Right lobe of liver (tissue), 6 donors: ENCODE results near the gene APCDD1. TPM values are rescaled to one million over a fixed set of nuclear protein-coding genes. Genes with fewer than 3 reads are reported as not detected.
"Not testable (repeated sequence)": the region's sequence is repeated elsewhere in the genome, so short reads cannot be mapped to it uniquely, and the experiment has no call there.

Experiments
- ATAC-seq, 4 donors: fragments of 200-7000 bp; cut with Tn5 transposase; one replicate each; pipeline ENCODE4 v1.9.1; 2020; ENCODE audit warnings: mild to moderate bottlenecking in 4 of 4, moderate library complexity in 4 of 4
- DNase-seq, 3 donors: peaks; one replicate each; pipeline ENCODE4 v3.0.0-alpha.2; 2020
- H3K27ac ChIP-seq, 3 donors: fragments of 200-600 bp; one replicate each; pipeline ENCODE4 v1.8.0; 2022
- H3K27me3 ChIP-seq, 2 donors: fragments of 200-600 bp; one replicate each; pipeline ENCODE4 v1.8.0; 2022
- H3K36me3 ChIP-seq, 4 donors: fragments of 200-600 bp; sonication (generic) in 1 of 4; one replicate each; pipeline versions ENCODE4 v1.5.1 to v1.8.0; 2017 to 2022; ENCODE audit warnings: control low read depth in 1 of 4
- H3K4me1 ChIP-seq, 4 donors: fragments of 200-600 bp; sonication (generic) in 1 of 4; one replicate each; pipeline versions ENCODE4 v1.5.1 to v1.8.0; 2017 to 2022; ENCODE audit warnings: control low read depth in 1 of 4
- H3K4me3 ChIP-seq, 3 donors: fragments of 200-600 bp; one replicate each; pipeline ENCODE4 v1.8.0; 2022
- H3K9me3 ChIP-seq, 4 donors: fragments of 200-600 bp; sonication (generic) in 1 of 4; one replicate each; pipeline versions ENCODE4 v1.5.1 to v1.8.0; 2017 to 2022; ENCODE audit warnings: control low read depth in 1 of 4
- POLR2A ChIP-seq: fragments of 450-650 bp; IDR thresholded peaks from one replicate; pipeline ENCODE4 v1.6.1; 2017; ENCODE audit warnings: antibody characterized with exemption, mild to moderate bottlenecking
- WGBS: methylation state at CpG from one replicate; pipeline ENCODE4 v1.1.6; 2018; ENCODE audit warnings: low coverage, low lambda C conversion rate; ENCODE audit not compliant: insufficient coverage; ENCODE audit errors: missing lambda C conversion rate; 5-methylcytosine and 5-hydroxymethylcytosine counted together
- intact Hi-C, 2 donors: fragments of 100-400 bp; cut with DNase I; formaldehyde crosslinking; loops; one replicate each; pipeline versions ENCODE4 v1.11.2 to v1.14.1; 2022
- total RNA-seq, 6 experiments: library from RNA; depleted of rRNA in 2 of 6; stranded (reverse); fragments of >200 nt in 2 of 6; fragmentation: NEBNext Ultra II Directional in 3 of 6; extraction: Animal tissue kit (Norgen Biotek cat#: 25700) in 3 of 6; gene quantifications; one replicate each; pipeline versions ENCODE4 v1.1.0 to v1.2.4, GENCODE V29; 2016 to 2023
- TF ChIP-seq, protein P1 (sequence below), 4 donors: fragments of 200-600 bp in 3 of 4; fragments of 450-650 bp in 1 of 4; IDR thresholded peaks; one replicate each; pipeline versions ENCODE4 v1.5.1 to v1.8.0; 2016 to 2022; ENCODE audit warnings: antibody characterized with exemption in 4 of 4, mild to moderate bottlenecking in 2 of 4
- donor health status: DM: no; HTN: yes; CAD: no.
- donor health status: DM: no; HTN: no; CAD: no.
- donor health status: DM: no; HTN: no; CAD: no.
- donor health status: DM: no; HTN: yes; CAD: no.
- donor health status: DM: no; HTN: yes; CAD: no.

Gene APCDD1
- total RNA-seq, 6 experiments from 2014 or later = 0.42 to 2.7 (median 0.71) TPM

DNA sequence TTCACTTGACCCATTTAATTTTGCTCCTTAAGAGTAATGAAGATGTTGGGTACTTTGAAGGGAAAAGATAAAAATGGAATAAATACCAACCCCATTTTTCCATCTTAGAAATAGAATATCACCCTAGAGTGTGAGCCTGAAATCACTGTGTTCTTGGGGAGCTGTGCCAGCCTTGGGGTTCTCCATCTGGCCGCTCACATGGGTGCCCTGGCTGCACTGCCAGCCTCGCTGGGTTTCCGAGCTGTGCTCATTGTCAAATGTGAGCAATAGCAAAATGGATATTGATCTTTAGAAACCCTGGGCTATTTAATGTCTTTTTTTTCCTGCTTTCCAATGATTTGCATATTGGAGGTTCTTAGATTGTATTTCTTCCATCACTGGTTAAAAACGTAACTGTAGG lies 9.3 kb downstream of the APCDD1 start:
- intact Hi-C loops = loop anchor here in 1 of 2 donors (10.0 kb wide), 1 partner anchor 51 kb away; no protein-coding TSS in a partner anchor
- DNase-seq (no peak), ATAC-seq (no peak)
- Histone ChIP-seq H3K27me3 (no peaks in the 10 kb centered on the region), H3K27ac (no peak overlapping the region), H3K4me1 (no peaks in the 10 kb centered on the region), H3K4me3 (no peak overlapping the region), H3K9me3 (no peaks in the 10 kb centered on the region), H3K36me3 (no peaks in the 10 kb centered on the region)
- TF ChIP-seq POLR2A = no peak
- TF ChIP-seq, protein P1, sequence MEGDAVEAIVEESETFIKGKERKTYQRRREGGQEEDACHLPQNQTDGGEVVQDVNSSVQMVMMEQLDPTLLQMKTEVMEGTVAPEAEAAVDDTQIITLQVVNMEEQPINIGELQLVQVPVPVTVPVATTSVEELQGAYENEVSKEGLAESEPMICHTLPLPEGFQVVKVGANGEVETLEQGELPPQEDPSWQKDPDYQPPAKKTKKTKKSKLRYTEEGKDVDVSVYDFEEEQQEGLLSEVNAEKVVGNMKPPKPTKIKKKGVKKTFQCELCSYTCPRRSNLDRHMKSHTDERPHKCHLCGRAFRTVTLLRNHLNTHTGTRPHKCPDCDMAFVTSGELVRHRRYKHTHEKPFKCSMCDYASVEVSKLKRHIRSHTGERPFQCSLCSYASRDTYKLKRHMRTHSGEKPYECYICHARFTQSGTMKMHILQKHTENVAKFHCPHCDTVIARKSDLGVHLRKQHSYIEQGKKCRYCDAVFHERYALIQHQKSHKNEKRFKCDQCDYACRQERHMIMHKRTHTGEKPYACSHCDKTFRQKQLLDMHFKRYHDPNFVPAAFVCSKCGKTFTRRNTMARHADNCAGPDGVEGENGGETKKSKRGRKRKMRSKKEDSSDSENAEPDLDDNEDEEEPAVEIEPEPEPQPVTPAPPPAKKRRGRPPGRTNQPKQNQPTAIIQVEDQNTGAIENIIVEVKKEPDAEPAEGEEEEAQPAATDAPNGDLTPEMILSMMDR (IDR thresholded peaks at IDR 0.05) = no peak
- 62% methylated on average over 4 of the region's 4 CpGs for WGBS

DNA sequence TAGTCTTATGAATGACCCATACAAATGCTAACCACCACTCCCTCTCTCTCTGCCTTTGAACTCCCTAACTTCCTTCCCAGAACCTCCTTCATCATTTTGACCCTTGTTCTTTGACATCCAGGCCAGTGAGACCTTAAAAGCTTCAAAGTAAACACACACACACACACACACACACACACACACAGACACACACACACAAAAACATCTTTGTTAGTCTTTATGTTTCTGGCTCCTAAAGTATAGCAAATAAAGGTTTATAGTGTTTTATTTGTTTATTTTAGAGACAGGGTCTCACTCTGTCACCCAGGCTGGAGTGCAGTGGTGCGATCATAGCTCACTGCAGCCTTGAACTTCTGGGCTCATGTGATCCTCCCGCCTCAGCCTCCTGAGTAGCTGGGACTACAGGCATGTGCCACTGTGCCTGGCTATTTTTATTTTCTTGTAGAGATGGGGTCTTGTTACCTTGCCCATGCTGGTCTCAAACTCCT lies 9.8 kb downstream of the APCDD1 start:
- not testable (repeated sequence) for ATAC-seq, H3K27me3 ChIP-seq, DNase-seq, H3K36me3 ChIP-seq, H3K4me3 ChIP-seq, H3K27ac ChIP-seq, H3K9me3 ChIP-seq, H3K4me1 ChIP-seq
- WGBS = 77% methylated on average over 2 of the region's 2 CpGs
- intact Hi-C loops = loop anchor here in 1 of 2 donors (10.0 kb wide), 1 partner anchor 51 kb away; no protein-coding TSS in a partner anchor

DNA sequence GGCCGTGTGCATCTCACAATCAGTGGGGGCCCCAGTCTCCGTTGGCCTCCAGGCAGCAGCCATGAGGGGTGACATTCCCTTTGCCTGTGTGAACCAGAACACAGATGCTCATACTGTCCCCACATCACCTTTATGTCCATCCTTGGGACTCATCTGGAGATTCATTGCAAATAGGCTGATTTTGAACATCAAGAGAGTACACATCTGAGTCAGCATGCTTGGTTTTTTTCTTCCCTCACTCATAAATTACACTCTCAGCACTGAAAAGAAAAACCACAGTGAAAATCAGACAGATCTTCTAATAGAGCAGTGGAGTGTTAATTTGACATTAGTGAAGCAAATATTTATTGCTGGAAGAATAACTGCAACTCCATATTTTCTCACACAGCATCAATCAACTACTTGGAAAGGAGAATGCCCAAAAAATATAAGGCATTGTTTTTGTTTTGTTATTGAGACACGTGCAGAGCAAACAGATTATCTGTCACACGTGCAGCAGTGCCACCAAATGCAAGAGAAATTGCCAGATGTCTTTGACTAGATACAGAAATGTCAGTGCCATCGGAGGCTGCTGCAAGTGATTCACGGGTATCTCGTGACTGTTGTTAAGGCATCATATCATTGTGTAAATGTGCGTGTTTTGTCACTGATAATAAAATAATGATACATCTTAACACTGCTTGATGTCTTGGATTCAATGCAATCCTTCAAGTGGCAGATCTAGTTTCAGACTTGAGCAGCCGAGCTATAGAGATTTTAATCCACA lies 10.9 kb downstream of the APCDD1 start:
- Histone ChIP-seq H3K9me3 (no peaks in the 10 kb centered on the region), H3K4me1 (no peaks in the 10 kb centered on the region), H3K4me3 (no peak overlapping the region), H3K27ac (no peak overlapping the region), H3K27me3 (no peaks in the 10 kb centered on the region), H3K36me3 (no peaks in the 10 kb centered on the region)
- intact Hi-C loops = loop anchor here in 1 of 2 donors (10.0 kb wide), 1 partner anchor 49 kb away; no protein-coding TSS in a partner anchor
- ATAC-seq (no peak), DNase-seq (no peak)
- TF ChIP-seq, protein P1 (IDR thresholded peaks at IDR 0.05) = no peak
- TF ChIP-seq POLR2A = no peak
- 65% methylated on average over 7 of the region's 9 CpGs for WGBS

DNA sequence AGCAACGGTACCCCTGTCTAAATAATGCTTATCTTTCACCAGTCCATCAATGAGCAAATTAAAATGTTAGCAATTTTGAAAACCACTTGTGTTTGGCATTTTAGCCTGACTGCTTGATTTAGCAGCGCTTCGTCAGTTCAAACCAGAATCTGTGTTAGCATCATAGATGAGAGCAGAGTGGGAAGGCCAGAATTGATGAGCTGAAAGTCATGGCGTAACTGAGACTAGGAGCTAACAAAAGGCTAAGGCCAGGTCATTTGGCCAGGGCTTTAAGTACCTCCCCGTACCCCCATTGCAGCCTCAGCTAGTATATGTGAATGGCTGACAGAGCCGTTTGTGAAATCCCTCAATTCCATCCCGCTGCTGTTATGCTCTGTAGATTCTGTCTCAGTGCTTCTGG lies 16.0 kb downstream of the APCDD1 start:
- Histone ChIP-seq H3K36me3 (no peaks in the 10 kb centered on the region), H3K4me1 (no peaks in the 10 kb centered on the region), H3K27me3 (no peaks in the 10 kb centered on the region), H3K27ac (no peak overlapping the region), H3K4me3 (no peak overlapping the region), H3K9me3 (no peaks in the 10 kb centered on the region)
- no peak for DNase-seq
- intact Hi-C loops = no loop called here
- ATAC-seq = no peak
- WGBS = 96% methylated on average over 3 of the region's 7 CpGs
- no peak for TF ChIP-seq POLR2A
- TF ChIP-seq, protein P1 (IDR thresholded peaks at IDR 0.05) = no peak

DNA sequence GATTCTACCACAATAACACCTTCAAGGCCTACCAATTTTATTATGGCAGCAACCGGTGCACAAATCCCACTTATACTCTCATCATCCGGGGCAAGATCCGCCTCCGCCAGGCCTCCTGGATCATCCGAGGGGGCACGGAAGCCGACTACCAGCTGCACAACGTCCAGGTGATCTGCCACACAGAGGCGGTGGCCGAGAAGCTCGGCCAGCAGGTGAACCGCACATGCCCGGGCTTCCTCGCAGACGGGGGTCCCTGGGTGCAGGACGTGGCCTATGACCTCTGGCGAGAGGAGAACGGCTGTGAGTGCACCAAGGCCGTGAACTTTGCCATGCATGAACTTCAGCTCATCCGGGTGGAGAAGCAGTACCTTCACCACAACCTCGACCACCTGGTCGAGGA lies 17.1 kb downstream of the APCDD1 start:
- Histone ChIP-seq H3K36me3 (no peaks in the 10 kb centered on the region), H3K4me1 (no peaks in the 10 kb centered on the region), H3K27ac (no peak overlapping the region), H3K4me3 (no peak overlapping the region), H3K27me3 (no peaks in the 10 kb centered on the region), H3K9me3 (no peaks in the 10 kb centered on the region)
- intact Hi-C loops = no loop called here
- ATAC-seq (no peak), DNase-seq (no peak)
- WGBS = 75% methylated on average over 10 of the region's 22 CpGs
- no peak for TF ChIP-seq POLR2A
- TF ChIP-seq, protein P1 (IDR thresholded peaks at IDR 0.05) = no peak
